WTC11 (cell line): ENCODE results near the gene LACC1. TPM values are rescaled to one million over a fixed set of nuclear protein-coding genes. Genes with fewer than 3 reads are reported as not detected.

Experiments
- ATAC-seq: fragments of 200-7000 bp; cut with Tn5 transposase; 2 replicates; pipeline ENCODE4 v1.10.0; 2021; ENCODE audit warnings: mild to moderate bottlenecking, moderate library complexity
- CTCF ChIA-PET: fragments of 300-600 bp; sonication (Branson Sonifier 250); formaldehyde crosslinking; loops from one replicate; lab custom pipeline; 2021; ENCODE audit warnings: antibody characterized with exemption; lab: Charles Lee
- POLR2A ChIA-PET: fragments of 350-600 bp; sonication (Branson Sonifier 250); formaldehyde crosslinking; loops from one replicate; lab custom pipeline; 2021; ENCODE audit warnings: antibody characterized with exemption; lab: Charles Lee
- DNase-seq: peaks from one replicate; pipeline ENCODE4 v3.0.0; 2021; ENCODE audit warnings: low spot score
- H3K27ac Mint-ChIP-seq: 2 replicates; pipeline ENCODE4 v1.8.0; 2021; ENCODE audit warnings: mixed read lengths
- H3K27me3 Mint-ChIP-seq: 2 replicates; pipeline ENCODE4 v1.8.0; 2021; ENCODE audit warnings: low read depth, mild to moderate bottlenecking, moderate library complexity, mixed read lengths
- H3K36me3 Mint-ChIP-seq: 2 replicates; pipeline ENCODE4 v1.8.0; 2021; ENCODE audit warnings: mixed read lengths
- H3K4me1 Mint-ChIP-seq: 2 replicates; pipeline ENCODE4 v1.8.0; 2022; ENCODE audit warnings: mixed read lengths
- H3K4me3 Mint-ChIP-seq: 2 replicates; pipeline ENCODE4 v1.8.0; 2021; ENCODE audit warnings: mild to moderate bottlenecking, moderate library complexity, mixed read lengths
- H3K9me3 Mint-ChIP-seq: 2 replicates; pipeline ENCODE4 v1.8.0; 2021; ENCODE audit warnings: mixed read lengths
- CREB1 ChIP-seq: sonication (generic); formaldehyde crosslinking; IDR thresholded peaks from 2 replicates; pipeline ENCODE4 v1.8.0; 2023; ENCODE audit warnings: mild to moderate bottlenecking, missing genetic modification reagents
- E2F1 ChIP-seq: sonication (generic); formaldehyde crosslinking; IDR thresholded peaks from 2 replicates; pipeline ENCODE4 v1.8.0; 2022; ENCODE audit warnings: mild to moderate bottlenecking, missing genetic modification reagents
- ELF4 ChIP-seq: sonication (generic); formaldehyde crosslinking; IDR thresholded peaks from 2 replicates; pipeline ENCODE4 v1.8.1; 2022; ENCODE audit warnings: low read depth, mild to moderate bottlenecking, moderate library complexity, missing genetic modification reagents
- ERG ChIP-seq: fragments of 250-450 bp; sonication (Bioruptor Pico); IDR thresholded peaks from 2 replicates; pipeline ENCODE4 v1.8.0; 2021; ENCODE audit warnings: mild to moderate bottlenecking
- FOXJ3 ChIP-seq: sonication (generic); formaldehyde crosslinking; IDR thresholded peaks from 2 replicates; pipeline ENCODE4 v1.9.0; 2021; ENCODE audit warnings: missing genetic modification reagents, mild to moderate bottlenecking, borderline replicate concordance
- JAZF1 ChIP-seq: fragments of 250-450 bp; sonication (Bioruptor Pico); IDR thresholded peaks from 2 replicates; pipeline ENCODE4 v1.9.0; 2021; ENCODE audit warnings: moderate library complexity, mild to moderate bottlenecking, inconsistent platforms
- NR2C2 ChIP-seq: sonication (generic); formaldehyde crosslinking; IDR thresholded peaks from 2 replicates; pipeline ENCODE4 v1.8.0; 2022; ENCODE audit warnings: mild to moderate bottlenecking, missing genetic modification reagents
- OVOL2 ChIP-seq: fragments of 250-450 bp; sonication (Bioruptor Pico); IDR thresholded peaks from 2 replicates; pipeline ENCODE4 v1.9.0; 2021; ENCODE audit warnings: mild to moderate bottlenecking, borderline replicate concordance
- PREB ChIP-seq: sonication (generic); formaldehyde crosslinking; IDR thresholded peaks from 2 replicates; pipeline ENCODE4 v1.8.1; 2022; ENCODE audit warnings: mild to moderate bottlenecking, missing genetic modification reagents, moderate library complexity, borderline replicate concordance
- SP1 ChIP-seq: sonication (generic); formaldehyde crosslinking; conservative IDR thresholded peaks from 2 replicates; pipeline ENCODE4 v1.8.1; 2022; ENCODE audit warnings: missing genetic modification reagents
- ZNF416 ChIP-seq: fragments of 250-450 bp; sonication (Bioruptor Pico); IDR thresholded peaks from 2 replicates; pipeline ENCODE4 v1.9.0; 2021; ENCODE audit warnings: mild to moderate bottlenecking, inconsistent platforms
- ZSCAN18 ChIP-seq: fragments of 250-450 bp; sonication (Bioruptor Pico); IDR thresholded peaks from 2 replicates; pipeline ENCODE4 v2.1.2; 2022; ENCODE audit warnings: mild to moderate bottlenecking, moderate library complexity
- total RNA-seq: library from RNA; stranded (reverse); gene quantifications from 3 replicates; pipeline ENCODE4 v1.2.3, GENCODE V29; 2021
- TF ChIP-seq, protein P1 (sequence below): sonication (generic); formaldehyde crosslinking; IDR thresholded peaks from 2 replicates; pipeline ENCODE4 v1.8.0; 2023; ENCODE audit warnings: mild to moderate bottlenecking, missing genetic modification reagents
- TF ChIP-seq, protein P2 (sequence below): sonication (generic); formaldehyde crosslinking; IDR thresholded peaks from 2 replicates; pipeline ENCODE4 v1.8.0; 2022; ENCODE audit warnings: mild to moderate bottlenecking, missing genetic modification reagents
- TF ChIP-seq, protein P3 (sequence below): sonication (generic); formaldehyde crosslinking; IDR thresholded peaks from 2 replicates; pipeline ENCODE4 v1.8.1; 2023; ENCODE audit warnings: mild to moderate bottlenecking, missing genetic modification reagents, moderate library complexity
- TF ChIP-seq, protein P4 (sequence below): sonication (generic); formaldehyde crosslinking; IDR thresholded peaks from 2 replicates; pipeline ENCODE4 v1.8.0; 2022; ENCODE audit warnings: missing genetic modification reagents

The LACC1 gene
- total RNA-seq, 1 experiment from 2014 or later: 5.5 TPM

DNA sequence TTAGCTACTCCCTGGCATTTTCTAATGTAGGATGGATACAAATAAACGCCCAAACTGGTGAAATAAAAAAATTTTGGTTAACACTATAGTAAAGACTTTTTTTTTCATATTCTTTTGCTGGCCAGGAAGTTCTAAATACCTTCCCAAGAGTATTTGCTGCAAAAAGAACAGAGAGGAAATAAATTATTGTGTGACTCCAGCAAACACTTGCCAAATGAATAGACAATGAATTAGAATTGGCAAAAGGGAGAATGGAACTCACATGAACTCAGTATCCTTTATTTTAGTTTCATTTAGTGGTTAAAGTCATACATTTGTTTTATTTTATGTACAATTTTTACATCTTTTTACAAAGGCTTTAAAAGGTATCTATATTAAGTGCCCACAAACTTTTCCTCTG lies 58.1 kb downstream of the LACC1 start:
- no peak overlapping the region for H3K4me3 Mint-ChIP-seq
- ChIA-PET POLR2A (no interaction called here), CTCF (no interaction called here)
- no peak for ATAC-seq
- H3K36me3 Mint-ChIP-seq: no peaks in the 10 kb centered on the region
- TF ChIP-seq ZNF416 (CRISPR knock-in tag) (no peak), SP1 (no peak), JAZF1 (CRISPR knock-in tag) (no peak), FOXJ3 (CRISPR knock-in tag) (no peak), ERG (CRISPR knock-in tag) (no peak), CREB1 (no peak)
- TF ChIP-seq, protein P1, sequence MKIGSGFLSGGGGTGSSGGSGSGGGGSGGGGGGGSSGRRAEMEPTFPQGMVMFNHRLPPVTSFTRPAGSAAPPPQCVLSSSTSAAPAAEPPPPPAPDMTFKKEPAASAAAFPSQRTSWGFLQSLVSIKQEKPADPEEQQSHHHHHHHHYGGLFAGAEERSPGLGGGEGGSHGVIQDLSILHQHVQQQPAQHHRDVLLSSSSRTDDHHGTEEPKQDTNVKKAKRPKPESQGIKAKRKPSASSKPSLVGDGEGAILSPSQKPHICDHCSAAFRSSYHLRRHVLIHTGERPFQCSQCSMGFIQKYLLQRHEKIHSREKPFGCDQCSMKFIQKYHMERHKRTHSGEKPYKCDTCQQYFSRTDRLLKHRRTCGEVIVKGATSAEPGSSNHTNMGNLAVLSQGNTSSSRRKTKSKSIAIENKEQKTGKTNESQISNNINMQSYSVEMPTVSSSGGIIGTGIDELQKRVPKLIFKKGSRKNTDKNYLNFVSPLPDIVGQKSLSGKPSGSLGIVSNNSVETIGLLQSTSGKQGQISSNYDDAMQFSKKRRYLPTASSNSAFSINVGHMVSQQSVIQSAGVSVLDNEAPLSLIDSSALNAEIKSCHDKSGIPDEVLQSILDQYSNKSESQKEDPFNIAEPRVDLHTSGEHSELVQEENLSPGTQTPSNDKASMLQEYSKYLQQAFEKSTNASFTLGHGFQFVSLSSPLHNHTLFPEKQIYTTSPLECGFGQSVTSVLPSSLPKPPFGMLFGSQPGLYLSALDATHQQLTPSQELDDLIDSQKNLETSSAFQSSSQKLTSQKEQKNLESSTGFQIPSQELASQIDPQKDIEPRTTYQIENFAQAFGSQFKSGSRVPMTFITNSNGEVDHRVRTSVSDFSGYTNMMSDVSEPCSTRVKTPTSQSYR: no peak
- TF ChIP-seq, protein P2, sequence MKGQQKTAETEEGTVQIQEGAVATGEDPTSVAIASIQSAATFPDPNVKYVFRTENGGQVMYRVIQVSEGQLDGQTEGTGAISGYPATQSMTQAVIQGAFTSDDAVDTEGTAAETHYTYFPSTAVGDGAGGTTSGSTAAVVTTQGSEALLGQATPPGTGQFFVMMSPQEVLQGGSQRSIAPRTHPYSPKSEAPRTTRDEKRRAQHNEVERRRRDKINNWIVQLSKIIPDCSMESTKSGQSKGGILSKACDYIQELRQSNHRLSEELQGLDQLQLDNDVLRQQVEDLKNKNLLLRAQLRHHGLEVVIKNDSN: no peak
- TF ChIP-seq, protein P3, sequence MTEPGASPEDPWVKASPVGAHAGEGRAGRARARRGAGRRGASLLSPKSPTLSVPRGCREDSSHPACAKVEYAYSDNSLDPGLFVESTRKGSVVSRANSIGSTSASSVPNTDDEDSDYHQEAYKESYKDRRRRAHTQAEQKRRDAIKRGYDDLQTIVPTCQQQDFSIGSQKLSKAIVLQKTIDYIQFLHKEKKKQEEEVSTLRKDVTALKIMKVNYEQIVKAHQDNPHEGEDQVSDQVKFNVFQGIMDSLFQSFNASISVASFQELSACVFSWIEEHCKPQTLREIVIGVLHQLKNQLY (CRISPR knock-in tag): no peak
- TF ChIP-seq, all 79 proteins: peak for 0
- Mint-ChIP-seq H3K9me3 (no peaks in the 10 kb centered on the region), H3K27me3 (no peaks in the 10 kb centered on the region), H3K27ac (no peak overlapping the region), H3K4me1 (no peaks in the 10 kb centered on the region)
- DNase-seq: no peak

GRCh38 chr13:43938449-43938848 lies 58.7 kb downstream of the LACC1 start:
- ATAC-seq: no peak
- no peaks in the 10 kb centered on the region for H3K4me1 Mint-ChIP-seq
- no peaks in the 10 kb centered on the region for H3K27me3 Mint-ChIP-seq
- ChIA-PET POLR2A (no interaction called here), CTCF (no interaction called here)
- no peaks in the 10 kb centered on the region for H3K9me3 Mint-ChIP-seq
- H3K4me3 Mint-ChIP-seq: no peak overlapping the region
- H3K27ac Mint-ChIP-seq: no peak overlapping the region
- no peaks in the 10 kb centered on the region for H3K36me3 Mint-ChIP-seq
- no peak for TF ChIP-seq PREB (CRISPR knock-in tag)
- TF ChIP-seq, protein P4, sequence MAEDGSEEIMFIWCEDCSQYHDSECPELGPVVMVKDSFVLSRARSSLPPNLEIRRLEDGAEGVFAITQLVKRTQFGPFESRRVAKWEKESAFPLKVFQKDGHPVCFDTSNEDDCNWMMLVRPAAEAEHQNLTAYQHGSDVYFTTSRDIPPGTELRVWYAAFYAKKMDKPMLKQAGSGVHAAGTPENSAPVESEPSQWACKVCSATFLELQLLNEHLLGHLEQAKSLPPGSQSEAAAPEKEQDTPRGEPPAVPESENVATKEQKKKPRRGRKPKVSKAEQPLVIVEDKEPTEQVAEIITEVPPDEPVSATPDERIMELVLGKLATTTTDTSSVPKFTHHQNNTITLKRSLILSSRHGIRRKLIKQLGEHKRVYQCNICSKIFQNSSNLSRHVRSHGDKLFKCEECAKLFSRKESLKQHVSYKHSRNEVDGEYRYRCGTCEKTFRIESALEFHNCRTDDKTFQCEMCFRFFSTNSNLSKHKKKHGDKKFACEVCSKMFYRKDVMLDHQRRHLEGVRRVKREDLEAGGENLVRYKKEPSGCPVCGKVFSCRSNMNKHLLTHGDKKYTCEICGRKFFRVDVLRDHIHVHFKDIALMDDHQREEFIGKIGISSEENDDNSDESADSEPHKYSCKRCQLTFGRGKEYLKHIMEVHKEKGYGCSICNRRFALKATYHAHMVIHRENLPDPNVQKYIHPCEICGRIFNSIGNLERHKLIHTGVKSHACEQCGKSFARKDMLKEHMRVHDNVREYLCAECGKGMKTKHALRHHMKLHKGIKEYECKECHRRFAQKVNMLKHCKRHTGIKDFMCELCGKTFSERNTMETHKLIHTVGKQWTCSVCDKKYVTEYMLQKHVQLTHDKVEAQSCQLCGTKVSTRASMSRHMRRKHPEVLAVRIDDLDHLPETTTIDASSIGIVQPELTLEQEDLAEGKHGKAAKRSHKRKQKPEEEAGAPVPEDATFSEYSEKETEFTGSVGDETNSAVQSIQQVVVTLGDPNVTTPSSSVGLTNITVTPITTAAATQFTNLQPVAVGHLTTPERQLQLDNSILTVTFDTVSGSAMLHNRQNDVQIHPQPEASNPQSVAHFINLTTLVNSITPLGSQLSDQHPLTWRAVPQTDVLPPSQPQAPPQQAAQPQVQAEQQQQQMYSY (CRISPR knock-in tag): no peak
- TF ChIP-seq E2F1 (CRISPR knock-in tag): no peak
- no peak for TF ChIP-seq ELF4 (CRISPR knock-in tag)
- TF ChIP-seq OVOL2 (CRISPR knock-in tag): no peak
- TF ChIP-seq ZSCAN18: no peak
- TF ChIP-seq NR2C2 (CRISPR knock-in tag): no peak
- no peak for DNase-seq
